ENCODE data around the gene ODC1. TPM values are rescaled to one million over a fixed set of nuclear protein-coding genes. Genes with fewer than 3 reads are reported as not detected.

Gene ODC1
- total RNA-seq, 4 donors from 2014 or later = 105 to 142 (median 121) TPM

GRCh38 chr2:10410001-10410822 lies 37.9 kb downstream of the ODC1 start:
- intact Hi-C loops (cut with DNase I) = no loop called here
- H3K4me3 ChIP-seq = no peak overlapping the region
- no peak for TF ChIP-seq POLR2AphosphoS5 (IDR thresholded peaks at IDR 0.05)
- no peak for TF ChIP-seq CTCF (IDR thresholded peaks at IDR 0.05)
- TF ChIP-seq EP300 (IDR thresholded peaks at IDR 0.05) = no peak

GRCh38 chr2:10408649-10409579 lies 39.2 kb downstream of the ODC1 start:
- intact Hi-C loops (cut with DNase I) = loop anchor here (2.0 to 5.0 kb wide), 2 partner anchors 107 to 286 kb away; partner anchors contain the start of genes HPCAL1 and RRM2
- Histone ChIP-seq H3K27ac (replicated peaks in 1 of 4) (peak overlapping the region in 3 of 4 donors; percentile 70 to 72 (median 72)), H3K4me1 (peaks cover 57 to 62% (median 60%) of the 10 kb centered on the region in 4 donors), H3K36me3 (no peaks in the 10 kb centered on the region), H3K4me3 (peak overlapping the region in 1 of 4 donors; percentile 7), H3K27me3 (no peaks in the 10 kb centered on the region), H3K9me3 (no peaks in the 10 kb centered on the region)
- 32% methylated on average over 24 of the region's 24 CpGs for WGBS
- DNase-seq (ENCODE audit: extremely low spot score) = no peak
- TF ChIP-seq CTCF (IDR thresholded peaks at IDR 0.05) (peak in 2 of 3 experiments; percentile 91 to 95), EP300 (IDR thresholded peaks at IDR 0.05) (no peak), POLR2A (IDR thresholded peaks at IDR 0.05; ENCODE audit: low read depth) (no peak), POLR2AphosphoS5 (IDR thresholded peaks at IDR 0.05) (peak in 1 of 2 donors; percentile 7)

More at GRCh38 chr2:10410001-10410822, 37.9 kb downstream of the ODC1 start:
- Histone ChIP-seq H3K9me3 (no peaks in the 10 kb centered on the region), H3K27me3 (no peaks in the 10 kb centered on the region), H3K27ac (replicated peaks in 1 of 4) (no peak overlapping the region), H3K4me1 (peaks cover 50 to 55% (median 51%) of the 10 kb centered on the region in 4 donors), H3K36me3 (no peaks in the 10 kb centered on the region)
- WGBS = 75% methylated on average over 14 of the region's 14 CpGs
- no peak for DNase-seq (ENCODE audit: extremely low spot score)

- H3K36me3 ChIP-seq = no peaks in the 10 kb centered on the region
- intact Hi-C loops (cut with DNase I) = loop anchor here (2.0 to 5.0 kb wide), 2 partner anchors 106 to 285 kb away; partner anchors contain the start of genes HPCAL1 and RRM2
- peak; percentile 93 for DNase-seq (ENCODE audit: extremely low spot score)
- no peaks in the 10 kb centered on the region for H3K27me3 ChIP-seq
- no peak for TF ChIP-seq EP300 (IDR thresholded peaks at IDR 0.05)
- peak in 1 of 2 donors; percentile 69 for TF ChIP-seq POLR2AphosphoS5 (IDR thresholded peaks at IDR 0.05)
- H3K4me3 ChIP-seq = peak overlapping the region in 1 of 4 donors; percentile 25
- peaks cover 57 to 62% (median 60%) of the 10 kb centered on the region in 4 donors for H3K4me1 ChIP-seq
- peak overlapping the region; percentile 5 to 72 (median 71) for H3K27ac ChIP-seq (replicated peaks in 1 of 4)
- no peaks in the 10 kb centered on the region for H3K9me3 ChIP-seq
- 64% methylated on average over 10 of the region's 11 CpGs for WGBS
These were observed 40.1 kb downstream of the ODC1 start for GRCh38 chr2:10407841-10408648.

- no peak for TF ChIP-seq CTCF (IDR thresholded peaks at IDR 0.05)
- TF ChIP-seq EP300 (IDR thresholded peaks at IDR 0.05) = no peak
- TF ChIP-seq POLR2A (IDR thresholded peaks at IDR 0.05; ENCODE audit: low read depth) = no peak
- TF ChIP-seq POLR2AphosphoS5 (IDR thresholded peaks at IDR 0.05) = no peak
- intact Hi-C loops (cut with DNase I) = loop anchor here (5.0 kb wide), 1 partner anchor 105 kb away; the partner anchor contains the start of gene HPCAL1
- Histone ChIP-seq H3K27ac (replicated peaks in 1 of 4) (peak overlapping the region; percentile 5 to 72 (median 71)), H3K4me1 (peaks cover 59 to 67% (median 64%) of the 10 kb centered on the region in 4 donors), H3K36me3 (no peaks in the 10 kb centered on the region), H3K4me3 (no peak overlapping the region), H3K9me3 (no peaks in the 10 kb centered on the region), H3K27me3 (no peaks in the 10 kb centered on the region)
- WGBS = 86% methylated on average over 4 of the region's 4 CpGs
- DNase-seq (ENCODE audit: extremely low spot score) = no peak
These were observed 40.7 kb downstream of the ODC1 start for GRCh38 chr2:10407432-10407831.

All from esophagus muscularis mucosa (tissue), 4 donors.